Fibroblast of villous mesenchyme (primary cell): ENCODE results near the gene LPO. TPM values are rescaled to one million over a fixed set of nuclear protein-coding genes. Genes with fewer than 3 reads are reported as not detected.

Experiments
- DNase-seq: peaks from one replicate; pipeline ENCODE4 v3.0.0-alpha.2; 2010; ENCODE audit warnings: low read depth
- H3K4me3 ChIP-seq: 2 replicates; pipeline ENCODE4 v1.5.1; 2011; ENCODE audit warnings: low read depth, mild to moderate bottlenecking, low read length
- CTCF ChIP-seq: IDR thresholded peaks from 2 replicates; pipeline ENCODE4 v1.5.1; 2012; ENCODE audit warnings: low read depth, mild to moderate bottlenecking, low read length; ENCODE audit not compliant: insufficient read depth
- total RNA-seq: library from RNA; depleted of rRNA; stranded (reverse); fragments of >200 nt; gene quantifications from 2 replicates; pipeline ENCODE4 v1.2.3, GENCODE V29; 2012

LPO gene
- total RNA-seq, 1 donor = not detected

GRCh38 chr17:58308985-58309917, 70.9 kb downstream of the LPO start:
- no peak for DNase-seq
- H3K4me3 ChIP-seq = no peak overlapping the region
- TF ChIP-seq CTCF = no peak

- H3K4me3 ChIP-seq = no peak overlapping the region
- no peak for DNase-seq
- TF ChIP-seq CTCF = no peak
Observed at GRCh38 chr17:58309918-58310259, 71.5 kb downstream of the LPO start.

- no peak for TF ChIP-seq CTCF
- DNase-seq = no peak
- H3K4me3 ChIP-seq = no peak overlapping the region
Observed at GRCh38 chr17:58310511-58311428, 72.4 kb downstream of the LPO start.

GRCh38 chr17:58311429-58311894, 73.1 kb downstream of the LPO start:
- no peak overlapping the region for H3K4me3 ChIP-seq
- no peak for TF ChIP-seq CTCF
- no peak for DNase-seq

- no peak for TF ChIP-seq CTCF
- DNase-seq = no peak
- H3K4me3 ChIP-seq = no peak overlapping the region
Observed at GRCh38 chr17:58312021-58312630, 73.7 kb downstream of the LPO start.

GRCh38 chr17:58312829-58313228, 74.4 kb downstream of the LPO start:
- no peak overlapping the region for H3K4me3 ChIP-seq
- no peak for DNase-seq
- TF ChIP-seq CTCF = no peak
